KMS-11 (cell line): ENCODE data around the gene SLX9.

Experiments
- H2AFZ ChIP-seq: fragments of 200-600 bp; sonication (generic); 2 replicates; pipeline ENCODE4 v1.6.1; 2016; ENCODE audit warnings: antibody characterized with exemption, mixed run types, low read depth
- H3K27ac ChIP-seq: fragments of 200-600 bp; sonication (generic); 2 replicates; pipeline ENCODE4 v1.6.1; 2016; ENCODE audit warnings: mild to moderate bottlenecking, mixed run types
- H3K27me3 ChIP-seq: fragments of 200-600 bp; sonication (generic); 2 replicates; pipeline ENCODE4 v1.6.1; 2017; ENCODE audit warnings: mild to moderate bottlenecking, low read depth, mixed run types, moderate library complexity; ENCODE audit not compliant: insufficient read depth
- H3K36me3 ChIP-seq: fragments of 200-600 bp; sonication (generic); 2 replicates; pipeline ENCODE4 v1.6.1; 2017; ENCODE audit warnings: mild to moderate bottlenecking, mixed run types; ENCODE audit not compliant: insufficient read depth
- H3K4me1 ChIP-seq: fragments of 200-600 bp; sonication (generic); 2 replicates; pipeline ENCODE4 v1.6.1; 2016; ENCODE audit warnings: mild to moderate bottlenecking, low read depth, mixed run types; ENCODE audit not compliant: poor library complexity, severe bottlenecking
- H3K4me2 ChIP-seq: fragments of 200-600 bp; sonication (generic); 2 replicates; pipeline ENCODE4 v1.7.0; 2016; ENCODE audit warnings: mild to moderate bottlenecking, mixed run types
- H3K4me3 ChIP-seq: fragments of 200-600 bp; sonication (generic); IDR thresholded peaks from 2 replicates; pipeline ENCODE4 v1.6.1; 2017; ENCODE audit warnings: low read depth, low read length, mixed read lengths; ENCODE audit not compliant: insufficient read depth
- H3K79me2 ChIP-seq: fragments of 200-600 bp; sonication (generic); 2 replicates; pipeline ENCODE4 v1.6.1; 2016; ENCODE audit warnings: low read depth, mixed run types; ENCODE audit not compliant: insufficient read depth
- H3K9ac ChIP-seq: fragments of 200-600 bp; sonication (generic); 2 replicates; pipeline ENCODE4 v1.6.1; 2016; ENCODE audit warnings: mild to moderate bottlenecking, mixed run types
- H4K20me1 ChIP-seq: fragments of 200-600 bp; sonication (generic); 2 replicates; pipeline ENCODE4 v1.6.1; 2016; ENCODE audit warnings: mild to moderate bottlenecking, mixed run types; ENCODE audit not compliant: insufficient read depth
- CTCF ChIP-seq: fragments of 200-600 bp; sonication (generic); conservative IDR thresholded peaks from 2 replicates; pipeline ENCODE4 v1.6.1; 2017; ENCODE audit warnings: low read depth, mild to moderate bottlenecking, antibody characterized with exemption, low read length, moderate library complexity, mixed read lengths

SLX9 gene

GRCh38 chr21:45016406-45017038 is 76.7 kb downstream of the SLX9 start:
- Histone ChIP-seq H2AFZ (no peak overlapping the region), H3K4me3 (no peak overlapping the region), H3K4me1 (no peaks in the 10 kb centered on the region), H4K20me1 (no peaks in the 10 kb centered on the region), H3K79me2 (no peaks in the 10 kb centered on the region), H3K4me2 (no peak overlapping the region), H3K27me3 (peaks cover 47% of the 10 kb centered on the region), H3K9ac (no peak overlapping the region), H3K27ac (no peak overlapping the region), H3K36me3 (no peaks in the 10 kb centered on the region)
- no peak for TF ChIP-seq CTCF

- no peaks in the 10 kb centered on the region for H3K36me3 ChIP-seq
- no peaks in the 10 kb centered on the region for H3K79me2 ChIP-seq
- TF ChIP-seq CTCF = no peak
- H3K4me1 ChIP-seq = no peaks in the 10 kb centered on the region
- no peak overlapping the region for H3K4me2 ChIP-seq
- H3K4me3 ChIP-seq = no peak overlapping the region
- no peaks in the 10 kb centered on the region for H4K20me1 ChIP-seq
- no peak overlapping the region for H2AFZ ChIP-seq
- H3K9ac ChIP-seq = no peak overlapping the region
- H3K27ac ChIP-seq = no peak overlapping the region
- peaks cover 42% of the 10 kb centered on the region for H3K27me3 ChIP-seq
Observed at GRCh38 chr21:45017039-45017960, 77.5 kb downstream of the SLX9 start.

GRCh38 chr21:45018131-45019075 is 78.6 kb downstream of the SLX9 start:
- Histone ChIP-seq H3K79me2 (no peaks in the 10 kb centered on the region), H2AFZ (no peak overlapping the region), H3K4me1 (no peaks in the 10 kb centered on the region), H3K27ac (no peak overlapping the region), H4K20me1 (no peaks in the 10 kb centered on the region), H3K4me2 (no peak overlapping the region), H3K27me3 (peaks cover 49% of the 10 kb centered on the region), H3K9ac (no peak overlapping the region), H3K36me3 (no peaks in the 10 kb centered on the region), H3K4me3 (no peak overlapping the region)
- no peak for TF ChIP-seq CTCF

GRCh38 chr21:45019076-45019886 is 79.5 kb downstream of the SLX9 start:
- Histone ChIP-seq H4K20me1 (no peaks in the 10 kb centered on the region), H3K4me2 (no peak overlapping the region), H3K4me1 (no peaks in the 10 kb centered on the region), H3K9ac (no peak overlapping the region), H3K27me3 (peaks cover 50% of the 10 kb centered on the region), H3K4me3 (no peak overlapping the region), H3K36me3 (no peaks in the 10 kb centered on the region), H2AFZ (no peak overlapping the region), H3K27ac (no peak overlapping the region), H3K79me2 (no peaks in the 10 kb centered on the region)
- TF ChIP-seq CTCF = no peak
